Keratinocyte (primary cell): ENCODE measurements around the gene SUCNR1. TPM values are rescaled to one million over a fixed set of nuclear protein-coding genes. Genes with fewer than 3 reads are reported as not detected.
A peak's percentile ranks its signal among the peaks of the same experiment; 100 is the strongest.
"Not testable (repeated sequence)": the region's sequence is repeated elsewhere in the genome, so short reads cannot be mapped to it uniquely, and the experiment has no call there.

Experiments used
- DNase-seq: peaks from one replicate; pipeline ENCODE4 v3.0.0-alpha.2; 2011; ENCODE audit warnings: low read depth, missing footprints, low spot score
- FAIRE-seq: peaks from 2 replicates; lab custom pipeline; 2011; peaks lifted over from hg19 to GRCh38; lab: Jason Lieb, UNC
- H2AFZ ChIP-seq: 2 replicates; pipeline ENCODE4 v1.6.0; 2012; ENCODE audit warnings: low read length, control low read depth, inconsistent platforms; ENCODE audit not compliant: control insufficient read depth
- H3K27ac ChIP-seq: 2 replicates; pipeline ENCODE4 v1.5.1; 2011; ENCODE audit warnings: low read length; ENCODE audit not compliant: control insufficient read depth, insufficient read depth
- H3K27me3 ChIP-seq: 3 replicates; pipeline ENCODE4 v1.6.0; 2011; ENCODE audit warnings: low read length; ENCODE audit not compliant: control insufficient read depth, insufficient read depth; ENCODE audit errors: extremely low read depth
- H3K36me3 ChIP-seq, 2 experiments: 2 replicates in 1 of 2; 3 replicates in 1 of 2; pipeline ENCODE4 v1.5.1; 2011; ENCODE audit warnings: low read length in 2 of 2, mild to moderate bottlenecking in 1 of 2; ENCODE audit not compliant: control insufficient read depth in 2 of 2, insufficient read depth in 2 of 2; ENCODE audit errors: extremely low read depth in 1 of 2
- H3K4me1 ChIP-seq: 3 replicates; pipeline ENCODE4 v1.5.1; 2011; ENCODE audit warnings: low read length; ENCODE audit not compliant: control insufficient read depth, insufficient read depth; ENCODE audit errors: extremely low read depth
- H3K4me2 ChIP-seq: 3 replicates; pipeline ENCODE4 v1.6.0; 2011; ENCODE audit warnings: low read depth, low read length; ENCODE audit not compliant: control insufficient read depth, insufficient read depth; ENCODE audit errors: extremely low read depth
- H3K4me3 ChIP-seq, 3 experiments: fragments of 200-600 bp in 1 of 3; sonication (generic) in 1 of 3; 2 replicates in 2 of 3; 3 replicates in 1 of 3; pipeline ENCODE4 v1.5.1; 2011 to 2016; ENCODE audit warnings: low read length in 3 of 3, mild to moderate bottlenecking in 3 of 3, control low read depth in 2 of 3, inconsistent platforms in 1 of 3, low read depth in 1 of 3, mixed read lengths in 1 of 3, mixed run types in 1 of 3, moderate library complexity in 1 of 3; ENCODE audit not compliant: control insufficient read depth in 2 of 3, insufficient read depth in 2 of 3; ENCODE audit errors: extremely low read depth in 1 of 3
- H3K79me2 ChIP-seq: 2 replicates; pipeline ENCODE4 v1.6.0; 2012; ENCODE audit warnings: low read length; ENCODE audit not compliant: control insufficient read depth, insufficient read depth
- H3K9ac ChIP-seq: 3 replicates; pipeline ENCODE4 v1.6.0; 2011; ENCODE audit warnings: low read length; ENCODE audit not compliant: control insufficient read depth, insufficient read depth; ENCODE audit errors: extremely low read depth
- H3K9me1 ChIP-seq: 3 replicates; pipeline ENCODE4 v1.6.0; 2011; ENCODE audit warnings: low read length; ENCODE audit not compliant: control insufficient read depth, insufficient read depth; ENCODE audit errors: extremely low read depth
- H3K9me3 ChIP-seq: 2 replicates; pipeline ENCODE4 v1.5.1; 2012; ENCODE audit warnings: low read depth, low read length; ENCODE audit not compliant: control insufficient read depth
- H4K20me1 ChIP-seq: 3 replicates; pipeline ENCODE4 v1.6.0; 2011; ENCODE audit warnings: low read length; ENCODE audit not compliant: control insufficient read depth, insufficient read depth; ENCODE audit errors: extremely low read depth
- CTCF ChIP-seq, 3 experiments: IDR thresholded peaks in 1 of 3; conservative IDR thresholded peaks in 1 of 3; optimal IDR thresholded peaks in 1 of 3; 2 replicates in 2 of 3; 3 replicates in 1 of 3; pipeline versions ENCODE3 to v1.5.1; 2011; ENCODE audit warnings: low read length in 3 of 3, mild to moderate bottlenecking in 3 of 3, moderate library complexity in 2 of 3, control low read depth in 1 of 3, inconsistent platforms in 1 of 3; ENCODE audit not compliant: insufficient read depth in 2 of 3; ENCODE audit errors: extremely low read depth in 1 of 3
- EZH2 ChIP-seq: IDR thresholded peaks from one replicate; pipeline ENCODE4 v1.6.1; 2012; ENCODE audit warnings: inconsistent platforms, mild to moderate bottlenecking, low read length, moderate library complexity
- dilution Hi-C: fragments of 300-500 bp; cut with MboI; formaldehyde crosslinking; loops from one replicate; pipeline ENCODE4 v1.7.0; 2020; ENCODE audit warnings: low sequenced_read_pairs; ENCODE audit not compliant: extremely low pct_ligation_motif_present
- polyA plus RNA-seq, 5 experiments: library from polyadenylated mRNA; depleted of rRNA in 3 of 5; stranded (reverse) in 3 of 5; stranded (forward) in 1 of 5; unstranded in 1 of 5; fragments of >200 nt; gene quantifications; 1 replicate in 1 of 5; 2 replicates in 3 of 5; 3 replicates in 1 of 5; pipeline versions ENCODE4 v1.2.1 to v1.2.3, GENCODE V29; 2011 to 2012; ENCODE audit warnings: missing spikeins in 2 of 5, low read depth in 1 of 5, low replicate concordance in 1 of 5

The SUCNR1 gene
- polyA plus RNA-seq, 1 donor (not counting 4 experiments of a cell fraction or from before 2014, with no cell fraction given) = not detected

GRCh38 chr3:151925876-151926275 is 52.4 kb downstream of the SUCNR1 start:
- Histone ChIP-seq H4K20me1 (no peaks in the 10 kb centered on the region), H2AFZ (peak overlapping the region; percentile 84), H3K9ac (peak overlapping the region; percentile 45), H3K9me1 (peaks cover 2% of the 10 kb centered on the region), H3K27me3 (no peaks in the 10 kb centered on the region), H3K27ac (peak overlapping the region; percentile 94), H3K4me2 (peak overlapping the region; percentile 67), H3K36me3 (no peaks in the 10 kb centered on the region), H3K9me3 (no peaks in the 10 kb centered on the region), H3K4me1 (peaks cover 42% of the 10 kb centered on the region), H3K79me2 (no peaks in the 10 kb centered on the region), H3K4me3 (no peak overlapping the region)
- FAIRE-seq = peak; percentile 82
- TF ChIP-seq CTCF (optimal IDR thresholded peaks at IDR 0.05 in 1 of 3, IDR thresholded peaks at IDR 0.05 in 1 of 3, conservative IDR thresholded peaks at IDR 0.05 in 1 of 3; ENCODE audit: extremely low read depth in 1 of 3, insufficient read depth in 2 of 3, low read length in 3 of 3) = no peak
- TF ChIP-seq EZH2 = no peak
- DNase-seq = no peak
- dilution Hi-C loops = no loop called here

DNA sequence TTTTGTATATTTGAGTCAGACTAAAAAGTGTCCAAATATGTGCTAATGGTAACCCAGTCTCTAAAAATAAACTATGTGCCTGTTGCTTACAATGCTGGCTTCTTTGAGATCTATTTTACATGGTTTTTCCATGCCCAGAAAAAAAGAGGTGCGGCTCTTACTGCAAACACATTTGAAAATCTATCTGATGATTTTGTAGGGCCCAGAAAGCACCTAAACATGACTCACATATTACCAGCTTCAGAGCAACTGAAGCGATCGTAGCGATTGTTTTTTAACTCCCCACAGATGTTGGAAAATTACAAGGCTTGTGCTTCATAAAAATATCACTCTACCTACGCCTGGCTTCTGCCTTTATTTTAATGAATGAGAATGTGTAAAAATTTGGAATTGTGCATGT is 53.5 kb downstream of the SUCNR1 start:
- Histone ChIP-seq H3K9ac (peak overlapping the region; percentile 74), H3K4me1 (peaks cover 42% of the 10 kb centered on the region), H4K20me1 (no peaks in the 10 kb centered on the region), H3K9me1 (peaks cover 2% of the 10 kb centered on the region), H3K27ac (peak overlapping the region; percentile 94), H2AFZ (peak overlapping the region; percentile 96), H3K4me2 (peak overlapping the region; percentile 91), H3K4me3 (peak overlapping the region in 2 of 3 experiments; percentile 27 to 62), H3K27me3 (no peaks in the 10 kb centered on the region), H3K9me3 (no peaks in the 10 kb centered on the region), H3K79me2 (no peaks in the 10 kb centered on the region), H3K36me3 (no peaks in the 10 kb centered on the region)
- dilution Hi-C loops = no loop called here
- DNase-seq = no peak
- TF ChIP-seq CTCF (optimal IDR thresholded peaks at IDR 0.05 in 1 of 3, IDR thresholded peaks at IDR 0.05 in 1 of 3, conservative IDR thresholded peaks at IDR 0.05 in 1 of 3; ENCODE audit: extremely low read depth in 1 of 3, insufficient read depth in 2 of 3, low read length in 3 of 3) (no peak), EZH2 (no peak)
- FAIRE-seq = peak; percentile 79

- H3K9me3 ChIP-seq, DNase-seq, FAIRE-seq, H4K20me1 ChIP-seq, H3K27me3 ChIP-seq, dilution Hi-C loops, H3K79me2 ChIP-seq, H3K9me1 ChIP-seq, H3K4me3 ChIP-seq, H3K36me3 ChIP-seq: not testable (repeated sequence)
- H3K4me1 ChIP-seq = peaks cover 46% of the 10 kb centered on the region
- peak overlapping the region; percentile 94 for H3K27ac ChIP-seq
- peak overlapping the region; percentile 91 for H3K4me2 ChIP-seq
- peak overlapping the region; percentile 74 for H3K9ac ChIP-seq
- peak overlapping the region; percentile 65 for H2AFZ ChIP-seq
Observed at GRCh38 chr3:151927915-151928525, 54.6 kb downstream of the SUCNR1 start.
